Measurements from ENCODE around the gene DBF4B.

Gene DBF4B

DNA sequence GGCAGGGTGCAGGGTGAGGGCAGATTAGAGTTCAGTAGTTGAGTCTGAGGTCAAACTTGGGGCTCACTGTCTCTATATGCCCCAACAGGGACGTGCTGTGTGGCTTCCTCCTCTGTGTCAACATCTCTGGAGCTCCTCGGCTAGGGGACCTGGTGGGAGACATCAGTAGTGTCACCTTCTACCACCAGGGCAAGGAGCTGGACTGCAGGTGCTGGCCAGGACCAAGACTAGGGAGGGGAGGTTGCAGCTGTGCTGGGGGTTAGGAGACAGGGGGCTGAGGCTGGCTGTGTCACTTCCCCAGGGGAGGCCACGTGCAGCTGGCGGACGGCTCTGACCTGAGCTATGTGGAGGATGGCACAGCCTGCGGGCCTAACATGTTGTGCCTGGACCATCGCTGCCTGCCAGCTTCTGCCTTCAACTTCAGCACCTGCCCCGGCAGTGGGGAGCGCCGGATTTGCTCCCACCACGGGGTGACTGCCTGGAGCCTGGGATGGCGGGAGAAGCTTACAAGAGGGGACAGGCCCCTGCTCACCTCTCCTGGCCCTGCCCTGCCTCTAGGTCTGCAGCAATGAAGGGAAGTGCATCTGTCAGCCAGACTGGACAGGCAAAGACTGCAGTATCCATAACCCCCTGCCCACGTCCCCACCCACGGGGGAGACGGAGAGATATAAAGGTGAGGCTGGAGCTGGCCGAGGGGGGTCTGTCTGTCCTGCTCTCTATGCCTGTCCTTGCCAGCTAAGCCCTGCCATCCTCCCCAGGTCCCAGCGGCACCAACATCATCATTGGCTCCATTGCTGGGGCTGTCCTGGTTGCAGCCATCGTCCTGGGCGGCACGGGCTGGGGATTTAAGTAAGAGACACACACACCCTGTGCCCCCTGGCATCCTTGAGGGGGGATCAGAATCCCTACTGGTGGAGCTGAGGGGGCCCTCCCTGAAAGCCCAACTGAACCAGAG lies 69.2 kb downstream of the DBF4B start:
- no peak for DNase-seq (ENCODE audit: low read depth)

DNA sequence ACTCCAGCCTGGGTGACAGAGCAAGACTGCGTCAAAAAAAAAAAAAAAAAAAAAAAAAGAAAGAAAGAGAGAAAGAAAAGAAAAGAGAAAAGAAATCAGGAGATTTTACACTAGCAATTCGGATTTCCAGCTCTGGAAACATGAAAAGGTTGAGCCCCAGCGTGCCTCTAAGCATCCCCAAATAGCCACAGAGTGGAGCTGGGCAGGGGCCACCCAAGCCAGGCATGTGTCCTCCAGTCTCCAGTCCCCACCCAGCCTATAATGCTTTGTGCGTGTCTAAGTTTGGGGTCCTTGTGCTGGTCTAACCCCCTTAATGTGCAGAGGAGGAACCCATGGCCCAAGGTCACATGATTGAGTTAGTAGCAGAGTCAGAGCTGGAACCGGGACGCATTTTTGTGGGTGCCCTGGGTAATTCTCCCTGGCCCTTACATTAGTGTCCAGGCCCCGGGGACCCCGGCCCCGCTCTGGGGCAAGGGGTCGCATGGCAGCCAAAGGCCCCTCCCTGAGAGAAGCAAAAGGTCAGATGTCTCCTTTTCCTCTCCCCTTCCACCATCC lies 70.3 kb downstream of the DBF4B start:
- DNase-seq (ENCODE audit: low read depth) = no peak

DNA sequence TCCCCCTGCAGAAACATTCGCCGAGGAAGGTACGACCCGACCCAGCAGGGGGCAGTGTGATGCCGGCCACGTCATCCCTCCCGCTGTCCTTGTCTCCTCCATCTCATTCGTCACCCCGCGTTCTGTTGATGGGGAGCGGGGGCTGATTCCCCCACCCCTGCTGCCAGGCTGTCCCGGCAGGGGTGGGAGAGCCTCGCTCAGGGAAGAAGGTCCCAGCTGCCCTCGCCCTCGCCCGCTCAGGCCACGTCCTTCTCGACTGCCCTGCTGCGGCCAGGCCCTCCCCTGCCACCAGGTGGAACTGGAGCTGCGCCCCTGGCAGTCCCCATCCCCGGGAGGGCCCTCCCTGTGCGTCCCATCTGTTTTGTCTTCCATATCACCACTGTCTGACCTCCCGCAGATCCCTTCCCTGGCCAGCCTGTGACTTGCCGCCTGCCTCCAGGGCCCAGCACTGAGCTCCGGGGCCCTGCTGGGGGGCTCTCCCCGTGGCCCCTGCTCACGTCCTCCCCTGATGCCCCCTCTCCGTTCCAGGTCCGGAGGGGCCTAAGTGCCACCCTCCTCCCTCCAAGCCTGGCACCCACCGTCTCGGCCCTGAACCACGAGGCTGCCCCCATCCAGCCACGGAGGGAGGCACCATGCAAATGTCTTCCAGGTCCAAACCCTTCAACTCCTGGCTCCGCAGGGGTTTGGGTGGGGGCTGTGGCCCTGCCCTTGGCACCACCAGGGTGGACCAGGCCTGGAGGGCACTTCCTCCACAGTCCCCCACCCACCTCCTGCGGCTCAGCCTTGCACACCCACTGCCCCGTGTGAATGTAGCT lies 71.0 kb downstream of the DBF4B start:
- DNase-seq (ENCODE audit: low read depth) = peak; percentile 74

DNA sequence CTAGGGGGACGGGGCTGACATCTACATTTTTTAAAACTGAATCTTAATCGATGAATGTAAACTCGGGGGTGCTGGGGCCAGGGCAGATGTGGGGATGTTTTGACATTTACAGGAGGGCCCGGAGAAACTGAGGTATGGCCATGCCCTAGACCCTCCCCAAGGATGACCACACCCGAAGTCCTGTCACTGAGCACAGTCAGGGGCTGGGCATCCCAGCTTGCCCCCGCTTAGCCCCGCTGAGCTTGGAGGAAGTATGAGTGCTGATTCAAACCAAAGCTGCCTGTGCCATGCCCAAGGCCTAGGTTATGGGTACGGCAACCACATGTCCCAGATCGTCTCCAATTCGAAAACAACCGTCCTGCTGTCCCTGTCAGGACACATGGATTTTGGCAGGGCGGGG lies 71.7 kb downstream of the DBF4B start:
- no peak for DNase-seq (ENCODE audit: low read depth)

DNA sequence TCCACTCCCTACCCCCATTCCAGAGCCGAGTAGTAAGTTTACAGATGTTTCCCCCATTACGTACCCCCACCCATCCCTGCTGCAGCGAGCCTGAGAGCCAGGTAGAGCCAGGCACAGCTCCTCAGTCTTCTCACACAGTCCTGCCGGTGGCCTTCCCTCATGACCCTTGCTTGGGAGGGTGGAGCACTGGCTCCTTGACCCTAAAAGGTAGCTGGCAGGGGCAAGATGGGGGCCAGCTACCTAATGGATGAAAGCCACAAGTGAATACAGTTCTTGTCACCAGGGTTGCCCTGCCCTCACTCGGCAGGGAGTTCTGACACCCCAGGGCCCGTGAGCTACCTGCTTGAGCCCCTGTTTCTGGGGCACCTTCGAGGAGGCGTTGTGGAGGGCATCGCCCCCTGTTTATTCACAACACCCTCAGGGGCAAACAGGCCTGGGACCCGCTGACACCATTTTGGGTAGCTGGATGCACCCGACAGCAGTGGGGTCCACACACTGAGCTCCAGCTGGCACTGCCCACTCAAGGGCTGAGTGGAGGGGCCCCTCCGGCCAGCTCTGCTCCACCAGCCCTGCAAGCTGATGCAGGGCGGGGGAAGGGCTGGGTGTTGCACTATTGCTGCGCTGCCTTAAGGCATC lies 72.5 kb downstream of the DBF4B start:
- DNase-seq (ENCODE audit: low read depth) = no peak

DNA sequence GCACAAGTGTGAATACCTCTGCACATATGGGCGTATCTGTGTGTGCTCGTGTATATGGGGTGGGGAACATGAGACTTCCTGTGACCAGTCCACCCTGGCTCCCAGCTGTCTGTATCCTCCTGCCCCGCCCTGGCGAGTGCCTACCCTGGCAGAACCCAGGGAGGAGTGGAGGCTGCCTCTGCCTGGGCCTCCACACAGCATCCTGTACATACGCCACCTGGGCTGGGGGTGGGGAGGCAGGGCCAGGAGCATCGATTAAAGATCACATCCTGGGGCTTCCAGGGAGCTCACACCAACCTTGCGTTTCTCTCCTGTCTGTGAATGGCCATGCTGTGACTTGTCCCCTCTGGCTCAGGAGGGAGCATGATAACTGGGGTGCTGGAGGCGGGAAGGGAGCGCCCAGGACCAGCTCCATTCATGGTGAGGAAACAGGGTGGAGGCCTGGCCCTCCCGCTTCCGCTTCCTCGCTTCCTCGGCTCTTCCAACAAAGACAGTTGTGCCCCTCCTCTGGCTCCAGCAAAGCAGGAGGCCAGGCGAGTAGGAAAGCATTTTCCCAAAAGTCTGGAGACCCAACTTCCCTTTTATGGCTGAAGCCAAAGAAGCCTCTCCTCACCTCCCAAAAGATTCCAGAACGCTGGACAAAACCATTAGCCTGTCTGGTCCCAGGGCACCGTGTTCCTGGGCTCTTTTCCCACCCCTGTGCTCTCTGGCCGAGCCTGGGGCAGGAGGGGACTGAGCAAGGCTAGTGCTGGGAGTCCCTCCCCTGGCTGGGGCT lies 73.3 kb downstream of the DBF4B start:
- no peak for DNase-seq (ENCODE audit: low read depth)

DNA sequence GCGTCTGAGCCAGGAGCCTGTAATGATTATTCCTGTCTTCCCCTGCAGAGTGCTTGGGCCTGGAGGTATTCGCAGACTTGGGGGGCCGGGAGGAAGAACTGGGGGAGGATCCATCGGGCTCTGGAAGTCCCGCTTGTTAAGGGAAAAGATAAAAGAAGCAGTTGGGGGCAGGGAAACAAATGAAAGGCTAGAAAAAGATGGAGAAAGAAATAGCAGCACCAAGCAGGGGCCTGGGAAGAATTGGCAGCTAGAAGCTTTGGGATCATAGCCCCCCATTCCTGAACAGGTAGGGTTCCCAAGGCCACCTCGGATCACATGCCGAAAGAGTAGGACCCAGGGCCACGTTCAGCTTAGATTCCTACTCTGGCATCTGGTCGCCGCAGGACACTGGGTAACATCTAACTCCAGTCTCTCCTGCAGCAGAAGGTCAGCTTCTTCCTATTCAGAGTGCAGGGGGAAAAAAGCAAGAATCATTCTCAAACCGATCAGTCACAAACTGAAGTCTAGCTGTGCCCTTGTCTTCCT lies 73.9 kb downstream of the DBF4B start:
- no peak for DNase-seq (ENCODE audit: low read depth)

DNA sequence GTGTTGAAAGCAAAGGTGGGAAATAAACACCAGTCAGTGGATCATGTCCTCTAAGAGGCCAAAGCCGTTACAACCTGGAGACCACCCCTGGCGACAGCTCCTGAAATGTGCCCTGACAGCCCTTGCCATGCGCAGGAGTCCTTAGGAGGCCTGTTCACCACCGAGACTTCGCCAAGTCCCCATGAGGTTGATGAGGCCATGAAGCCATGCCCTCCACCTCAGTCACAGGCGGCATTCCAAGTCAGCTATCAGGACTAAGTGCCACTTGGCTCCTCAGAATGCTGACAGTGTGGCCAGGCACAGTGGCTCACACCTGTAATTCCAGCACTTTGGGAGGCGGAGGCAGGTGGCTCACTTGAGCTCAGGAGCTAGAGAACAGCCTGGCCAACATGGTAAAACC lies 77.5 kb downstream of the DBF4B start:
- no peak for DNase-seq (ENCODE audit: low read depth)

DNA sequence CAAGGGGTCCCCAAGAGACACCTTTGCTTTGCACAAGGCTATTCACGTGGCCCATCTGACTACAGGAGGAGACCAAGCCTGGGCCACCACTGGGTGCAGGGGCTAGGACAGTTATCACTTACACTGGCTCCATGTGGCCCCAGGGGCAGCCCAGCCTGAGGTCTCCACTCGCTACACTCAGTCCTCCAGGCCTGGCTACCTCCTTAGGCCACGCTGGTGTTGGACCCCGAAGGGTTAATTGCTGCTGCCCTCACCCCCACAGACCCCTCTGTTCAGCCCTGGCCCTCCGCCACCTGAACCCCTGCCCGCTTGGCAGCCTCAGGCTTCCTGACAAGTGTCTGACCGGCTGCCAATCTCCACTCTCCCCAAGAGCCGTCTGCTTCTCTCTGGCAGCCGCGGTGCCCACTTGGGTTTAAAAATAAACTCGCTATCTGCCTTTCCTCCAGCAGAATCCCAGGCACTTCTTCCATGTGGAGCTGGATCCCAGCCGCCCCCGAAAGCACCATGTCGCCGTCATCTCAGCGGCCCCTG lies 78.2 kb downstream of the DBF4B start:
- no peak for DNase-seq (ENCODE audit: low read depth)

DNA sequence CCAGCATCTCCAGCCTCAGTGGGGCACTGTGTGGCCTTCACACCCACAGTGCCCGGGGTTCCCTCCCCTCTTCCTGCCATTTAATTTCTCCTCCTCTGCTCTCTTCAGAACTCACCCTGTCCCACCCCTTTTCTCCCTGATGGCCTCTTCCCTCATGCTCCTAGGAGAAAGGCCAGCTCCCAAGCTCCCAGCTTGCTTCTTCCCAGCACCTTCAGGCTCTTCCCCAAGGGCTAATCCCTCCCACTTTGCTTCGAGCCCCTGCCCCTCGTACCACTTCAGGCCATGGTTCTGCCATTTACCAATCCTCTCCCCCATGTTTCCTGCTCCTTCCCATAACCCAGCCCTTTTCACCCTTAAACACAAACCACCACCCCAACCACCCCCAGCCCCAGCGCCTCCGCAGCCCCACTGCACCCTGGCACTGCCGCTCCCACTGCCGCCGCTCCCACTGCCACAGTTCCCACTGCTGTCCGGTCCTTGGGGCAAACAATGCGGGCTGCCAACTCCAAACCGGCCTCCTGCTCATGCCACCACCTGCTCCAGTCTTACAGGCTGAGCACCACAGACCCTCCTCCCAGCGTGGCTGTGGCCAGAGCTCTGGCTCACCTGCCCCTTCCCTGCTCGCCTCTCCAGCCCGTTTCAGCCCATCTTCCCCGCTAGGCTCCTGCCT lies 78.9 kb downstream of the DBF4B start:
- no peak for DNase-seq (ENCODE audit: low read depth)

DNA sequence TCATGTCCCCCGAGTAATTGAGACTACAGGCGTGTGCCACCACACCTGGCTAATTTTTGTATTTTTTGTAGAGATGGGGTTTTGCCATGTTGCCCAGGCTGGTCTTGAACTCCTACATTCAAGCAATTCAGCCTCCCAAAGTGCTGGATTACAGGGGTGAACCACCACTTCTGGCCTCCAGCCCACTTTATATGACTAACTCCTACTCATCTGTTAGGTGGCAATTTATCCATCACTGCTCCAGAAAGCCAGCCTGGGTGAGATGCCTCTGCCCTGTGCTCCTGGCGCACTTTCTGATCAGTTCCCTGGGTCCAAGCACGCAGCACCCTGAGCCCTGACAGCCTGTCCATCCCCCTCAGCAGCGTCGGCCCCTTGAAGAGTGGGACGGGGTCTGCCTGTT lies 79.7 kb downstream of the DBF4B start:
- no peak for DNase-seq (ENCODE audit: low read depth)

DNA sequence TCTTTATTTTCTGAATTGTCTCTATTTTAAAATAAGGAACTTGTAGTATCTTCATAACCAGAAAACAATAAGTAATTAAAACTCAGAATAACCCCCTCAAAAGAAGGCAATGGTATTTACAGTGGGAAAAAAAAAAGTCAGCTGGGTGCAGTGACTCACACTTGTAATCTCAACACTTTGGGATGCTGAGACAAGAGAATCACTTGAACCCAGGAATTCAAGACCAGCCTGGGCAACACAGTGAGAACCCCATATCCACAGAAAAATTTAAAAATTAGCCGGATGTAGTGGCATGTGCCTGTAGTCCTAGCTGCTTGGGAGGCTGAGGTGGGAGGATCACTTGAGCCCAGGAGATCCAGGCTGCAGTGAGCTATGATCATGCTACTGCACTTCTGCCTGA lies 83.8 kb downstream of the DBF4B start:
- no peak for DNase-seq (ENCODE audit: low read depth)

DNA sequence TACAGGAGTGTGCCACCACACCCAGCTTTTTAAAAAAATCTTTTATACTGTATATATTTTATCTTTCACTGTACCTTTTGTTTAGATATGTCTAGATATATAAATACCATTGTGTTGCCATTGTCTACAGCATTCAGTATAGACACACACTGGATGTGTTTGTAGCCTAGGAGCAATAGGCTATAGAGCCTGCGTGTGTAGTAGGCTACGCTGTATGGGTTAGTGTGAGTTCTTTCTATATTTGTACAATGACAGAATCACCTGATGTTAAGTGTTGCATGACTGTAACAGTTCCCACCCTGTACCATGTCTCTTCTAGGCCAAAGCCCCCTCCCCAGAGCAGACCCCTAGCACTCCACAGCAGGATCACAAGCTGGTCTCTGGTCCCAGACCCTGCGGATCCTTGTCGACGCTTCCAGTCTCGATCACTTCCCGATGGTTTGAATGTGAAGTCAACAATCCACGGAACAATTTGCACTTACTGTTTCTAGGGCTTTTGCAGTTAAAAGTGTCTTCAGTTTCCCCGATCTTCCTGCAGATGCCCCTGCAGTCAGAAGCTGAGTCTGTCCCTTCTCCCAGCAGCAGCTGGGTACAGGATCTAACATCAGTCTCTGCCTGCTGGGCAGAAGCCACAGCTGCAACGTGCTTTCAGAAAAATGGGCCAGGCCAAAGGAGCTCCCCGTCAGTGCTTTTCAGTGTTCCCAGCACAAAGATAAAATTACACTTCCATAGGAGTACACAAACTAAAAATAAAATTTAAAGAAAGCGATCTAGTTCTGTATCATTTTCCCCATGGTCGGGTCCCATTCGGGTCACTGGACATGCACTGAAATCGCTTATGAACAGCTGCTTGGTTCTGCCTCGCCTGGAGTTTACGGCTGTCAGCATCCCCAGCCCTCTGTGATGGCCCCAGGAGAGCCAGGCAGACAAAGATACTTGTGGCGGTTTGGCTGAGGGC lies 85.7 kb downstream of the DBF4B start:
- no peak for DNase-seq (ENCODE audit: low read depth)

DNA sequence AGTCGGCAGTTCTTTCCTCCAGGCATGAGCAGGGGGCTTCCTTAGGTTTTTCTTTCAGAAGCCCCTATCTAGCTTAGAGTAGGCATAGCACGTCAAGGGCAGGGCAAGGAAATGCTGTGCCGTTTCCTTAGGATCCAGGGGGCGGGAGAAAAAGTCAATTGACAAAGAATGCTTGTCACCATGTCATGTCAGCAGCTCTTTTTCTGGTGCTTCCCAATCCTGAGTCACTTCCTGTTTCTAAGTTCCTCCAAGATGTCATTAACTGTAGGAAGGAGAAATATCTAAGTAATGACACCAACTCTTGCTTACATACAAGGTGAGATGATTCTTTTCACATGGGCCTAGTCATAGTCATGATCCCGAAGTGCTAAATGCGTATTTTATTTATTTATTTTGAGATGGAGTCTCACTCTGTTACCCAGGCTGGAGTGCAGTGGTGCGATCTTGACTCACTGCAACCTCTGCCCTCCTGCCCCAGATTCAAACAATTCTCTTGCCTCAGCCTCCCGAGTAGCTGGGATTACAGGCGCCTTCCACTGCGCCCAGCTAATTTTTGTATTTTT lies 86.5 kb downstream of the DBF4B start:
- no peak for DNase-seq (ENCODE audit: low read depth)

DNA sequence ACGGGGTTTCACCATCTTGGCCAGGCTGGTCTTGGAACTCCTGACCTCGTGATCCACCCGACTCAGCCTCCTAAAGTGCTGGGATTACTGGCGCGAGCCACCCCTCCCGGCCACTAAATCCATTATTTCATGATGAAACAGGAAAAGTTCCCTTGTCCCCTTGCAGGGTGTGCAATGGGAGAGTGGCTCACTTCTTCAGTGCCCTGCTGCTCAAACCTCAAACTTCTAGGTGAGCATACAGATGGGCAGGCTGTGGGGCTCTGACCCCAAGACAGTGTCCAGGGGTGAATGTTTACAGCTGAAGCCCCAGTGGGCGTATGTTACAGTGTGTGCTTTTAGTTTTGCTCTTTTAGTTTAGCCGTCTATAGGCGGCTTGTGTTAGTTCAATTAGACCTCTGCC lies 87.0 kb downstream of the DBF4B start:
- no peak for DNase-seq (ENCODE audit: low read depth)

DNA sequence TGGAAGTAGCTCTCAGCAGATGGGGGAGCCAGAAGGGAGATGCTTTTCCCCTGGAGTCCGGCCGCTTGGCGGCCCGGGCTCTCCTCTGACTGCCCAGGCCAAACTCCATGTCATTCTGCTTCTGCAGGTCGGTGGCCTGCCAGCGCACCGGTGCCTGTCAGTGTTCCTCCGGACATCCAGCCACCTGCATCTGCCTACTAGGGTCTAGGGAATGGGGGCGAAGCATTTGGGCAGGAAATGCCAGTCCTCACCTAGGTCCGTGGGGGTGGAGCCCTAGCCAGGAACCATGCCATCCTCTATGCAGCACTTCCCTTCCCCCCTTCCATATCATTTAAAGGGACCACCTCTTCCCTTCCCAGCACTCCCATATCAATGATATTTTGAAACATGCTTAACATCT lies 87.5 kb downstream of the DBF4B start:
- no peak for DNase-seq (ENCODE audit: low read depth)

DNA sequence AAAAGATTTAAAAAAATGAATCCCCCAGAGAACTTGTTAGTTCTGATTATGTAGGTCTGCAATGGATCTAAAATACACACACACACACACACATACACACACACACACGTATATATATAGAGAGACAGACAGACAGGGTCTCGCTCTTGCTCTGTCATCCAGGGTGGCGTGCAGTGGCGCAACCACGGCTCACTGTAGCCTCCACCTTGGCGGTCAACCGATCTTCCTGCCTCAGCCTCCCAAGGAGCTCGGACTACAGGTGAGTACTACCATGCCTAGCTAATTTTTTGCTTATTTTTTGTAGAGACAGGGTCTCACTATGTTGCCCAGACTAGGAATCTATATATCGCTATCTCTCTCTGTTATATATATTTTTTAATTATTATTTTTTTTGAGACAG lies 88.3 kb downstream of the DBF4B start:
- no peak for DNase-seq (ENCODE audit: low read depth)

DNA sequence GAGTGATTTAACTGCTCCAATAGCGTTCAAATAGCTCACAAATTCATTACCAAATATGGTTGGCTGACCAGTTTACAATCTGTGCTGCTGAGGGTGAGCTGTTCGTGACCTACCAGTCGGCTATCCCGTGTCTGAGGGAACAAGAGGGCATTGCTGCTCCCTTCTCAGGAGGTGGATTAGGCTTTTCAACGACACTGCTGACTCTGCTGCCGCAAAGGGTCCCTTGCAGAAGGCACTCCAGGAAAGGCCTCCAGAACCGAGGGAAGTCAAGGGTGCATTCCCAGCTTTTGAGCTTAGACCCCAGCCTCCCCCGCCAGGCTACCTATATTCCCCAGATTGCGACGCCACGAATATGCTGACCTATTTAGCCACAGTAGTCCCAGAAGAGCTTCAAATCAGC lies 89.3 kb downstream of the DBF4B start:
- no peak for DNase-seq (ENCODE audit: low read depth)

DNA sequence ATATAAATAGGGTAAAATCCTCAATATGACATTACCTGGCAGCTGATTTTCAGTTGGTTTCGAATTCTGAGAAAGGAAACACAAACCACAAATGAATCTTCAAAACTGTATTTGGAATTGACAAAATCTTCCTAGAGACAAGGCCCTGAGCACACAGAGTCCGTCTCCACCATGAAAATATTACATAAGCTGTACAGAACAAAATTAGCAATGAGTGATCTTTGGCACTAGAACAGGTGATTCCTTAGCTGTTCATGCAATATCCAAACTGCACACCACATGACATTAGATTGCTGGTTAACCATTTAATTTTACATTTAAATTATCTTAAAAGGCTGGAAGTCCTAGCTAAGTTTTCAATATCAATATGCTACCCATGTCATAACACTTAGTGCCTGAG lies 89.9 kb downstream of the DBF4B start:
- DNase-seq (ENCODE audit: low read depth) = no peak

All from activated T-cell treated with anti-CD3 and anti-CD28 coated beads for 1 hour (primary cell).